PC-9 (cell line): Measurements from ENCODE around the gene GPR151.

Experiments
- EZH2 ChIP-seq: fragments of 200-600 bp; sonication (generic); IDR thresholded peaks from 2 replicates; pipeline ENCODE4 v1.8.0; 2017; ENCODE audit warnings: antibody characterized with exemption, low read depth
- TF ChIP-seq, protein P1 (sequence below): fragments of 200-600 bp; sonication (generic); conservative IDR thresholded peaks from 2 replicates; pipeline ENCODE4 v1.6.1; 2017; ENCODE audit warnings: mixed run types, antibody characterized with exemption, mild to moderate bottlenecking, moderate library complexity

DNA sequence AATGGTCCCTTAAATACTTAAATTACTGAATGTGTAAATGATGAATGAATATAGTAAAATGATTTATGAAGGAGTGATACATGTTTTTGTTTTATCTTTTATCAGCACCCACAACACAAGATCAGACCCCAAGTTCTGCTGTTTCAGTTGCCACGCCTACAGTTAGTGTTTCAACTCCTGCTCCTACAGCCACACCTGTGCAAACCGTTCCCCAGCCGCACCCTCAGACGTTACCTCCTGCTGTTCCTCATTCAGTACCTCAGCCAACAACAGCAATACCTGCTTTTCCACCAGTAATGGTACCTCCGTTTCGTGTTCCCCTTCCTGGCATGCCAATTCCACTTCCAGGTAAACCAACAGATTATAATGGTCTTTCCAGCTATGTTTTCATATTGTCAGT, 52.5 kb downstream of the GPR151 start:
- TF ChIP-seq, protein P1, sequence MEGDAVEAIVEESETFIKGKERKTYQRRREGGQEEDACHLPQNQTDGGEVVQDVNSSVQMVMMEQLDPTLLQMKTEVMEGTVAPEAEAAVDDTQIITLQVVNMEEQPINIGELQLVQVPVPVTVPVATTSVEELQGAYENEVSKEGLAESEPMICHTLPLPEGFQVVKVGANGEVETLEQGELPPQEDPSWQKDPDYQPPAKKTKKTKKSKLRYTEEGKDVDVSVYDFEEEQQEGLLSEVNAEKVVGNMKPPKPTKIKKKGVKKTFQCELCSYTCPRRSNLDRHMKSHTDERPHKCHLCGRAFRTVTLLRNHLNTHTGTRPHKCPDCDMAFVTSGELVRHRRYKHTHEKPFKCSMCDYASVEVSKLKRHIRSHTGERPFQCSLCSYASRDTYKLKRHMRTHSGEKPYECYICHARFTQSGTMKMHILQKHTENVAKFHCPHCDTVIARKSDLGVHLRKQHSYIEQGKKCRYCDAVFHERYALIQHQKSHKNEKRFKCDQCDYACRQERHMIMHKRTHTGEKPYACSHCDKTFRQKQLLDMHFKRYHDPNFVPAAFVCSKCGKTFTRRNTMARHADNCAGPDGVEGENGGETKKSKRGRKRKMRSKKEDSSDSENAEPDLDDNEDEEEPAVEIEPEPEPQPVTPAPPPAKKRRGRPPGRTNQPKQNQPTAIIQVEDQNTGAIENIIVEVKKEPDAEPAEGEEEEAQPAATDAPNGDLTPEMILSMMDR, result no peak
- TF ChIP-seq EZH2, result no peak
